NCI-H510A (cell line): Measurements from ENCODE around the gene SLC1A7.

ENCODE experiments used
- DNase-seq: peaks from one replicate; lab custom pipeline; 2025; lab: John Stamatoyannopoulos, UW

SLC1A7 gene

GRCh38 chr1:53076721-53077598 is 65.5 kb downstream of the SLC1A7 start:
- no peak for DNase-seq

GRCh38 chr1:53076165-53076564 is 66.3 kb downstream of the SLC1A7 start:
- DNase-seq: no peak

GRCh38 chr1:53075761-53076163 is 66.7 kb downstream of the SLC1A7 start:
- no peak for DNase-seq

DNA sequence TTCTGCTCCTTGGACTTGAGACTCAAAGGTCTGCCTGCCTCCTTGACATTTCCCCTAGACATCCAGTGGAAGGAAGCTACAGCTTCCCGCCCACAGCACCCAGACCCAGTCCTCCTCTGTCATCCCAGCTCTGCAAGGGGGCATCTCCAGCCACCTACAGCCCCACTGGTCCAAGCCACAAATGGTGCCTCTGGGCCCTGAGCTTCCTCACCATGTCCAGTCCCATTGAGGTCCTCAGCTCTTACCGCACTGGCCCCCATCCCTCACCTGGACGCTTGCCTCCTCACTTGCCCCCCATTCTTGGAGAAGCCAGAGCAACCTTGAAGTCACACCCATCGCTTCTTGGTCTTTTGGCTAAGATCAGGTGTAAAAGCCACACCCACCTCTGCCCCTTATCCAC is 67.2 kb downstream of the SLC1A7 start:
- DNase-seq: no peak

GRCh38 chr1:53074313-53075154 is 67.9 kb downstream of the SLC1A7 start:
- DNase-seq: no peak

GRCh38 chr1:53073868-53074311 is 68.5 kb downstream of the SLC1A7 start:
- DNase-seq: no peak

GRCh38 chr1:53073287-53073686 is 69.2 kb downstream of the SLC1A7 start:
- no peak for DNase-seq

DNA sequence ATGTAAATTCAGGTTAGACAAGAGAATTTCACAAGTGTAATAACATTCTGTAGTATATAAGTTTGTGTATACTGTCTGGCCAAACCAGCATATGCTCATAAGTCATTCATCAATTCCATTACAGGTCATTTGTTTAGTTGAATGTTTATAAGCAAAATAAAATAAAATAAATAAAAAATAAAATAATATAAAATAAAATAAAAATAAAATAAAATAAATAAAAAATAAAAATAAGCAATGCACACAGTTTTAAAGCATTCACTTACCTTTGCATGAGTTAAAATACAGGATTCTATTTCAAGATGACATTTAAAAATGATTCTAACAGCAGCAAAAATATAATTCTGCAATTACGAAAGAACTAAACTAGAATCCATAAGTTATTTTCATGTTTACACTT is 70.5 kb downstream of the SLC1A7 start:
- DNase-seq: no peak

- DNase-seq: no peak
Observed at GRCh38 chr1:53071167-53071865, 71.1 kb downstream of the SLC1A7 start.

DNA sequence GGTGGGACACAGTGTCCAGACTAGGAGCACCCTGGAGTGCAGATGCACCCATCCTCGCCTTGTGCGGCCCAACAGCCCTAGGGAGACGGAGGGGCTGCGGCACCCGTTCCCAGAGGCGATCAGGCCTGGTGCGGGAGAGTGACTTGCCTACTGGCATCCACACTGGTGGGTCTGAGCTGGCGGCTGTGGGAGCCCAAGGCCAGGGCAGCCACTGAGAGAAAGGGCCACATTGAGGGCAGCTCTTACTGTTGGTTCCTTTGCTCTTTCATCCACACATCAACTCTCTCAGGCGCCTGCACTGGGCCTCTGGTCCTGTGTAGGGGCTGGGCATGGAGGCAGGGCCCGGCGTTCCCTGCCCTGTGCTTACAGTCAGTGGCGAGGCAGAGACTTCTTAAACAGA is 71.8 kb downstream of the SLC1A7 start:
- DNase-seq: no peak

GRCh38 chr1:53069663-53070327 is 72.6 kb downstream of the SLC1A7 start:
- no peak for DNase-seq

- no peak for DNase-seq
Observed at GRCh38 chr1:53069265-53069662, 73.2 kb downstream of the SLC1A7 start.

GRCh38 chr1:53068314-53069099 is 73.9 kb downstream of the SLC1A7 start:
- DNase-seq: no peak

GRCh38 chr1:53067886-53068285 is 74.6 kb downstream of the SLC1A7 start:
- DNase-seq: no peak

DNA sequence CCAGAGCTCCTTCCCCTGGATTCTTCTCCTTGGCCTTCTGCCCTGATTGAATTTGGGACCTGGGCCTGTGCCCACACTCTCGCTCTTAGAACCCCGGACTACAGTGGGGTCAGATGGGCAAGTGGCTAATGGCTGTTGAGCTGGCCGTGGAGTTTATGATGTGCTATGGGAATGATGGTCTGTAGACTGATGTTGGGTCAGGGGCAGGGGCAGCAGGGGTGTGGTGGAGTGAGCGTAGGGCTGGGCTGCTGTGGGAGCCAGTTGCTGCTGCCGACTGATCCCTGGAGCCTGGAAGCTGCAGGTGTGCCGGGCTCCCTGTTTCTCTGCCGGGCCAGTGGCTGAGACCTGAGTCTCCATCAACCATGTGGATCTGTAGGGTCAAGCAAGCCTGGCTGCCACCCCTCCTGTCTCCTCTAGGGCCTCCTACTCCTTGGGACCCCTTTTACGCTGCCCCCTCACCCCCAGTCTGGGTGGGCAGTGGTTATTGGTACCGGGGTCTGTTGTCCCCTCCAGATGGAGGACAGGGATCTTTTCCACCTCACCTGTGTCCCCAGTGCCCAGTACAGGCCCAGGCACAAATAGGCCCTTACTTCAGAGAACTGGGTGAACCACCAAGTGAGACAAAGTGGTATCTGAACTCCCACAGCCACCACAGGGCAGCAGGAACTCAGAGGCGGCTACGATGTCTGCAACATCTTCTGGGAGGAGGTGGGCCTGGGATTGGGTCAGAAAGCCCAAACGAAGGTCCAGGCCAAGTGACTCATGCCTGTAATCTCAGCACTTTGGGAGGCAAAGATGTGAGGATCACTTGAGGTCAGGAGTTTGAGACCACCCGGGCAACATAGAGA is 75.3 kb downstream of the SLC1A7 start:
- no peak for DNase-seq

- DNase-seq: no peak
Observed at GRCh38 chr1:53066488-53066887, 76.0 kb downstream of the SLC1A7 start.

GRCh38 chr1:53065391-53065790 is 77.0 kb downstream of the SLC1A7 start:
- no peak for DNase-seq

DNA sequence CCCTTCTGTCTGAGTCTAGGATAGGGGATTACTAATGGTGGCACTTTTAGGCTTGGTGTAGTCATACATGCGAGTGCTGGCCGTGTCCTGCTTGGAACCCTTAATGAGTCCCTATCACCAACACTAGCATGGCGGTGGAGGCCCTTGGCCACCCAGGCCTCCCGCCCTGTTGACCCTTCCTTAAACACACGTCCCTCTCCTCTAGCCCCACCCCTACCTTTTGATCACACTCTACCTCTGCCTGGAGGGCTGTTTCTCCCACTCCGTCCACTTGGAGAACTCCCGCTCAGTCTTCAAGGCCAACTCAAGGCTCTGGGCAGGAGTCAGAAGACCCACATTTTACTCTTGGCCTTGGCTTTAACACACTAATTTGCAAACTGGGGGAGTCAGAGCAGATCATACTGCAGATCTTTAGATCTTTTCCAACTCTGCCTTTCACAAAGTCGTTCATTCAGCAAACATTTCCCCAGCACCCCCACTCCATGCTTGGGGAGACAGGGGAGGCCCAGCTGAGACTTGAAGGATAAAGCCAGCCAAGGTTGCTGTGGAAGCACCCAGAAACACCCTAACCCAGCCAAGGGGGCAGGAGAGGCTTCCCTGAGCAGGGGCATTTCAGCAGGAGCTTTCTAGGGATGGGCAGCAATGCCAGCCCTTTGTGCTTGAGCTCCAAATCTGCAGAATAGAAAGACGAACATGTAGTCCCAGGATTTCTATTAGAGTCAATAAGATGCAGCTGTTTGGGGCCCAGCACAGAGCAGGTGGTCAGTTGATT is 78.5 kb downstream of the SLC1A7 start:
- no peak for DNase-seq
